ENCODE data around the gene CNPY1.

CNPY1 gene

DNA sequence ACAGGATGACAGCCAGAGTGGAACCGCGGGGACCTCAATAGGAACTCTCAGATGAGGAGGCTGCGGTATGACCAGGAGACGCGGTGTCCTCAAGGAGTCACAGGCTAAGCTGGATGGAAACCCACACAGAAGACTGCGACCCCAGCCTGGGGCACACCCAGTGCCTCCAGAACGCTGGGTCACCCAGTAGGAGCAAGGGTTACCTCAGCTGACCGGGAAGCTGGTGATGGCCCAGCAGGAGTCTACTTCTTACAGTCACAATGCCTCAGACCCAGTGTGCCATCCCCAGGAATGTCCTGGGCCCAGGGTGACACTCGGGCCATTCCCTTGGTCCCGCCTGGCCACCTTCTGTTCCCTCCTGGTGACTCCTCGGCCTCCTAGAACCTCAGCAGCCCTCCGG, 29.9 kb downstream of the CNPY1 start:
- H2AK5ac ChIP-seq (ENCODE audit: low read length, severe bottlenecking) = no peak overlapping the region
- no peak for DNase-seq
- no peak overlapping the region for H3K14ac ChIP-seq (ENCODE audit: low read length in 2 of 2)
- no peak overlapping the region for H4K8ac ChIP-seq (ENCODE audit: low read length)
- H3K9ac ChIP-seq (ENCODE audit: low read length) = no peak overlapping the region
- no peaks in the 10 kb centered on the region for H3K36me3 ChIP-seq (ENCODE audit: control insufficient read depth in 1 of 2, insufficient read depth in 2 of 2, low read depth in 1 of 2, low read length in 2 of 2)
- H2BK12ac ChIP-seq (ENCODE audit: low read length in 2 of 2) = no peak overlapping the region
- no peaks in the 10 kb centered on the region for H3K4me1 ChIP-seq (ENCODE audit: control insufficient read depth, insufficient read depth, low read depth, low read length)
- H3K27me3 ChIP-seq (ENCODE audit: control insufficient read depth in 1 of 2, insufficient read depth in 1 of 2, low read length in 2 of 2) = peaks cover 62 to 70% of the 10 kb centered on the region in 2 experiments
- H3K4me2 ChIP-seq (ENCODE audit: low read length, poor library complexity, severe bottlenecking) = no peak overlapping the region
- H4K91ac ChIP-seq (ENCODE audit: low read length) = no peak overlapping the region
- 84% methylated on average over 12 of the region's 12 CpGs for WGBS
- H3K9me3 ChIP-seq (ENCODE audit: control insufficient read depth, low read length) = no peaks in the 10 kb centered on the region
- no peak overlapping the region for H3K23ac ChIP-seq (ENCODE audit: low read length in 2 of 2)
- no peak overlapping the region for H3K18ac ChIP-seq (ENCODE audit: low read depth in 1 of 2, low read length in 2 of 2)
- H2AFZ ChIP-seq (ENCODE audit: low read depth, low read length) = no peak overlapping the region
- no peak overlapping the region for H3K4ac ChIP-seq (ENCODE audit: low read depth in 1 of 2, low read length in 2 of 2)
- H3K27ac ChIP-seq (ENCODE audit: low read length, poor library complexity, severe bottlenecking) = no peak overlapping the region
- no peaks in the 10 kb centered on the region for H3K79me1 ChIP-seq (replicated peaks; ENCODE audit: low read length, poor library complexity, severe bottlenecking)
- no peak overlapping the region for H2BK120ac ChIP-seq (ENCODE audit: low read depth, low read length)
- no peak overlapping the region for H2BK15ac ChIP-seq (ENCODE audit: low read depth, poor library complexity, severe bottlenecking)
- H2BK5ac ChIP-seq (ENCODE audit: low read depth, low read length, poor library complexity, severe bottlenecking) = no peak overlapping the region
- no peak overlapping the region for H3K4me3 ChIP-seq (ENCODE audit: insufficient read depth in 1 of 2, low read depth in 1 of 2, low read length in 2 of 2)

DNA sequence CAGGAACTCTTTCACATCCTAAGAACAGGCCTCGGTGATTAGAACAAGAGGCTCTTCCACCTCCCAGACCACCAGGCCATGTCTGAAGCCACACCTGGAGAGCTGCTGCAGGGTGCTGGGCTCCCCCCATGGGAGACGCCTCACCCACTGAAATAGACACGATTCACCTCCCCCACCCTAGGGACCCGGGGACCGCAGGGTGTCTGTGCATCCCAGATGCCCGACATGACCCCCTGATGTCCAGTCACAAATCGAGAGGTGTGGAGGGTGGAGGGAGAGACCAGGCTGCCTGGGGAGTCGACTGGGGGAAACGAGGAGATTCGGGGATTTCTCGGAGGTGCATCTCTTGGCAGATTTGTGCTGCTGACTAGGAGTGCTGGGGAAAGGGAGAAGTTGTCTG, 31.0 kb downstream of the CNPY1 start:
- Histone ChIP-seq H2AFZ (ENCODE audit: low read depth, low read length) (no peak overlapping the region), H2BK12ac (ENCODE audit: low read length in 2 of 2) (no peak overlapping the region), H3K4ac (ENCODE audit: low read depth in 1 of 2, low read length in 2 of 2) (no peak overlapping the region), H4K91ac (ENCODE audit: low read length) (no peak overlapping the region), H3K27ac (ENCODE audit: low read length, poor library complexity, severe bottlenecking) (no peak overlapping the region), H3K4me2 (ENCODE audit: low read length, poor library complexity, severe bottlenecking) (no peak overlapping the region), H3K23ac (ENCODE audit: low read length in 2 of 2) (no peak overlapping the region), H2BK5ac (ENCODE audit: low read depth, low read length, poor library complexity, severe bottlenecking) (no peak overlapping the region), H3K27me3 (ENCODE audit: control insufficient read depth in 1 of 2, insufficient read depth in 1 of 2, low read length in 2 of 2) (peaks cover 67 to 76% of the 10 kb centered on the region in 2 experiments), H3K14ac (ENCODE audit: low read length in 2 of 2) (no peak overlapping the region), H3K4me1 (ENCODE audit: control insufficient read depth, insufficient read depth, low read depth, low read length) (peaks cover under 1% of the 10 kb centered on the region), H2BK120ac (ENCODE audit: low read depth, low read length) (no peak overlapping the region), H3K9me3 (ENCODE audit: control insufficient read depth, low read length) (no peaks in the 10 kb centered on the region), H3K36me3 (ENCODE audit: control insufficient read depth in 1 of 2, insufficient read depth in 2 of 2, low read depth in 1 of 2, low read length in 2 of 2) (no peaks in the 10 kb centered on the region), H2BK15ac (ENCODE audit: low read depth, poor library complexity, severe bottlenecking) (no peak overlapping the region), H2AK5ac (ENCODE audit: low read length, severe bottlenecking) (no peak overlapping the region), H3K4me3 (ENCODE audit: insufficient read depth in 1 of 2, low read depth in 1 of 2, low read length in 2 of 2) (no peak overlapping the region), H3K18ac (ENCODE audit: low read depth in 1 of 2, low read length in 2 of 2) (no peak overlapping the region), H4K8ac (ENCODE audit: low read length) (no peak overlapping the region), H3K9ac (ENCODE audit: low read length) (no peak overlapping the region), H3K79me1 (replicated peaks; ENCODE audit: low read length, poor library complexity, severe bottlenecking) (no peaks in the 10 kb centered on the region)
- 81% methylated on average over 9 of the region's 11 CpGs for WGBS
- DNase-seq = no peak

DNA sequence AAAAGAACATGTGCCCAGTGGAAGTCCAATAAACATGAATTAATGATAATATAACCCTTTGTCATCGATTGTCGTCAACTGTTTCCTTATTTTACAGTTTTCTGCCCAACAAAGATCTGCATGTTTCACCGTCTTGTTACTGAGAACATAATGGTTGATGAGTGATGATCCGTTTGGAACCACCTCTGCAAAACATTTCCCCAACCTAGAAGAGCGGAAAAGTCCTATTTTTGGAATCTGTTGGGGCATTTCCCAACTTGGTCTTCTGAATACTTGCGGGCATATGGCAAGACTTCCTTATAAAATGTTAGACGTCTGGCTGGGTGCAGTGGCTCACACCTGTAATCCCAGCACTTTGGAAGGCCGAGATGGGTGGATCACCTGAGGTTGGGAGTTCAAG, 32.1 kb downstream of the CNPY1 start:
- H3K4ac ChIP-seq (ENCODE audit: low read depth in 1 of 2, low read length in 2 of 2) = no peak overlapping the region
- no peak overlapping the region for H3K23ac ChIP-seq (ENCODE audit: low read length in 2 of 2)
- no peak overlapping the region for H3K18ac ChIP-seq (ENCODE audit: low read depth in 1 of 2, low read length in 2 of 2)
- no peak overlapping the region for H2AFZ ChIP-seq (ENCODE audit: low read depth, low read length)
- H3K27me3 ChIP-seq (ENCODE audit: control insufficient read depth in 1 of 2, insufficient read depth in 1 of 2, low read length in 2 of 2) = peaks cover 77 to 79% of the 10 kb centered on the region in 2 experiments
- no peaks in the 10 kb centered on the region for H3K9me3 ChIP-seq (ENCODE audit: control insufficient read depth, low read length)
- WGBS = 77% methylated on average over 6 of the region's 8 CpGs
- no peak overlapping the region for H3K9ac ChIP-seq (ENCODE audit: low read length)
- H3K4me2 ChIP-seq (ENCODE audit: low read length, poor library complexity, severe bottlenecking) = no peak overlapping the region
- no peak overlapping the region for H2AK5ac ChIP-seq (ENCODE audit: low read length, severe bottlenecking)
- H2BK15ac ChIP-seq (ENCODE audit: low read depth, poor library complexity, severe bottlenecking) = no peak overlapping the region
- no peak for DNase-seq
- no peaks in the 10 kb centered on the region for H3K36me3 ChIP-seq (ENCODE audit: control insufficient read depth in 1 of 2, insufficient read depth in 2 of 2, low read depth in 1 of 2, low read length in 2 of 2)
- H3K4me3 ChIP-seq (ENCODE audit: insufficient read depth in 1 of 2, low read depth in 1 of 2, low read length in 2 of 2) = no peak overlapping the region
- H3K14ac ChIP-seq (ENCODE audit: low read length in 2 of 2) = no peak overlapping the region
- no peaks in the 10 kb centered on the region for H3K79me1 ChIP-seq (replicated peaks; ENCODE audit: low read length, poor library complexity, severe bottlenecking)
- no peak overlapping the region for H3K27ac ChIP-seq (ENCODE audit: low read length, poor library complexity, severe bottlenecking)
- no peak overlapping the region for H2BK12ac ChIP-seq (ENCODE audit: low read length in 2 of 2)
- peaks cover 9% of the 10 kb centered on the region for H3K4me1 ChIP-seq (ENCODE audit: control insufficient read depth, insufficient read depth, low read depth, low read length)
- no peak overlapping the region for H4K8ac ChIP-seq (ENCODE audit: low read length)
- no peak overlapping the region for H2BK120ac ChIP-seq (ENCODE audit: low read depth, low read length)
- no peak overlapping the region for H2BK5ac ChIP-seq (ENCODE audit: low read depth, low read length, poor library complexity, severe bottlenecking)
- H4K91ac ChIP-seq (ENCODE audit: low read length) = no peak overlapping the region

DNA sequence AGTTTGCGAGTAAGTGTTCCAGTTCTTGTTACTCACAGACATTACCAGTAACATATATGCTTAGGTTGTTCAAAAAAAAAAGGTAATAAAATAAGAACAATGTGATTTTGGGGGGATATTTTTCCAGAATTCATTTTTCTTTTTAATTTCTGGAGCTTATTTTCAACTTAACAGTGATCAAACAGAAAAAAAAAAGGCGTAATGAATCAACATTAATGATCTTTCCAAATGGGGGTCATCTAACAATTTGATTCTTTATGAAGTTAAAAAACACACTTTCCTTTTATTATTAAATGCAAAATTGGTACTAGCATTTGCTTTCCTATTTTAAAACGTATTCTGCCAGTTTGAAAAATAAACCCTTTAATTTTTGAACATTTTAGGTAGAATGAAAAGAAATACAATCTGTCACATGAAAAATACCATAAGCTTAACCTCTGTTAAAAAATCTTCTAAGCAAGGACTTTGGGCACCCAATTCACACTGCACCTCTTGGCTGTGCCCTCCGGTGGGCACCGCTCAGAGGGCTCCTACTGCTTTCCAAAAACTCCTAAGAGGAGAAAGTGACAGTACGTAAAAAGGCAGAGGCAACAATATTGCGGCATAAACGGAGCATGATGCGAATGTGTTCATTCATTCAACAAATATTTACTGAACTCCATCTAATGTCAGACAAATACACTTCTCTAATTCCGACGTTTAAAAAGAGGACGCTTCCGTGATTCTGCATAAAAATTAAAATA, 32.6 kb downstream of the CNPY1 start:
- Histone ChIP-seq H2BK15ac (ENCODE audit: low read depth, poor library complexity, severe bottlenecking) (no peak overlapping the region), H3K9me3 (ENCODE audit: control insufficient read depth, low read length) (no peaks in the 10 kb centered on the region), H3K4me3 (ENCODE audit: insufficient read depth in 1 of 2, low read depth in 1 of 2, low read length in 2 of 2) (no peak overlapping the region), H2BK120ac (ENCODE audit: low read depth, low read length) (no peak overlapping the region), H3K4me1 (ENCODE audit: control insufficient read depth, insufficient read depth, low read depth, low read length) (peaks cover 9% of the 10 kb centered on the region), H3K14ac (ENCODE audit: low read length in 2 of 2) (no peak overlapping the region), H3K27ac (ENCODE audit: low read length, poor library complexity, severe bottlenecking) (no peak overlapping the region), H2AK5ac (ENCODE audit: low read length, severe bottlenecking) (no peak overlapping the region), H4K8ac (ENCODE audit: low read length) (no peak overlapping the region), H3K27me3 (ENCODE audit: control insufficient read depth in 1 of 2, insufficient read depth in 1 of 2, low read length in 2 of 2) (peaks cover 78 to 85% of the 10 kb centered on the region in 2 experiments), H3K4ac (ENCODE audit: low read depth in 1 of 2, low read length in 2 of 2) (no peak overlapping the region), H3K4me2 (ENCODE audit: low read length, poor library complexity, severe bottlenecking) (no peak overlapping the region), H3K9ac (ENCODE audit: low read length) (no peak overlapping the region), H3K36me3 (ENCODE audit: control insufficient read depth in 1 of 2, insufficient read depth in 2 of 2, low read depth in 1 of 2, low read length in 2 of 2) (no peaks in the 10 kb centered on the region), H4K91ac (ENCODE audit: low read length) (no peak overlapping the region), H3K18ac (ENCODE audit: low read depth in 1 of 2, low read length in 2 of 2) (no peak overlapping the region), H2BK5ac (ENCODE audit: low read depth, low read length, poor library complexity, severe bottlenecking) (no peak overlapping the region), H2BK12ac (ENCODE audit: low read length in 2 of 2) (no peak overlapping the region), H2AFZ (ENCODE audit: low read depth, low read length) (no peak overlapping the region), H3K79me1 (replicated peaks; ENCODE audit: low read length, poor library complexity, severe bottlenecking) (no peaks in the 10 kb centered on the region), H3K23ac (ENCODE audit: low read length in 2 of 2) (no peak overlapping the region)
- 81% methylated on average over 6 of the region's 13 CpGs for WGBS
- DNase-seq = no peak

Data from mesenchymal stem cell (in vitro differentiated cells and primary cell).